ENCODE data around the gene DPP10.

GRCh38 chr2:114935031-114935430 is 492.6 kb downstream of the DPP10 start:
- TF ChIP-seq CTCF (IDR thresholded peaks at IDR 0.05 in 8 of 11, conservative IDR thresholded peaks at IDR 0.05 in 3 of 11) (no peak), POLR2A (IDR thresholded peaks at IDR 0.05) (no peak)
